Neural crest cell (in vitro differentiated cells): ENCODE results near the gene UPB1. TPM values are rescaled to one million over a fixed set of nuclear protein-coding genes. Genes with fewer than 3 reads are reported as not detected.

Source experiments
- DNase-seq: peaks from one replicate; pipeline ENCODE4 v3.0.0; 2021; ENCODE audit warnings: low read depth, mixed read lengths, low spot score
- H3K27ac Mint-ChIP-seq: one replicate; pipeline ENCODE4 v1.8.0; 2021; ENCODE audit warnings: mild to moderate bottlenecking, mixed read lengths; ENCODE audit not compliant: unreplicated experiment
- H3K27me3 Mint-ChIP-seq: 2 replicates; pipeline ENCODE4 v1.8.0; 2021; ENCODE audit warnings: low read depth, mild to moderate bottlenecking, mixed read lengths
- H3K36me3 Mint-ChIP-seq: 2 replicates; pipeline ENCODE4 v1.8.0; 2021; ENCODE audit warnings: low read depth, mild to moderate bottlenecking, mixed read lengths
- H3K4me1 Mint-ChIP-seq: 2 replicates; pipeline ENCODE4 v1.8.0; 2021; ENCODE audit warnings: mixed read lengths
- H3K4me3 Mint-ChIP-seq: one replicate; pipeline ENCODE4 v1.8.0; 2021; ENCODE audit warnings: mild to moderate bottlenecking, mixed read lengths
- H3K9me3 Mint-ChIP-seq: 2 replicates; pipeline ENCODE4 v1.8.0; 2021; ENCODE audit warnings: mixed read lengths
- CTCF ChIP-seq: fragments of 200-600 bp; sonication (generic); conservative IDR thresholded peaks from 2 replicates; pipeline ENCODE4 v1.5.0; 2021; ENCODE audit warnings: antibody characterized with exemption, mild to moderate bottlenecking
- total RNA-seq: library from RNA; stranded (reverse); gene quantifications from 2 replicates; pipeline ENCODE4 v1.2.1, GENCODE V29; 2021

Gene UPB1
- total RNA-seq, 1 donor from 2014 or later, result not detected

- H3K36me3 Mint-ChIP-seq, result no peaks in the 10 kb centered on the region
Observed at GRCh38 chr22:24467340-24467739, 27.8 kb upstream of the UPB1 start.

GRCh38 chr22:24471570-24471969 lies 23.6 kb upstream of the UPB1 start:
- Mint-ChIP-seq H3K4me1 (peaks cover 11% of the 10 kb centered on the region), H3K36me3 (no peaks in the 10 kb centered on the region), H3K9me3 (peaks cover 4% of the 10 kb centered on the region), H3K27me3 (no peaks in the 10 kb centered on the region), H3K4me3 (no peak overlapping the region), H3K27ac (no peak overlapping the region)
- DNase-seq, result no peak
- no peak for TF ChIP-seq CTCF

More at GRCh38 chr22:24467340-24467739, 27.8 kb upstream of the UPB1 start:
- H3K4me1 Mint-ChIP-seq, result peaks cover 16% of the 10 kb centered on the region
- no peak for TF ChIP-seq CTCF
- H3K27me3 Mint-ChIP-seq, result no peaks in the 10 kb centered on the region
- no peak overlapping the region for H3K4me3 Mint-ChIP-seq
- no peak overlapping the region for H3K27ac Mint-ChIP-seq
- DNase-seq, result no peak
- no peaks in the 10 kb centered on the region for H3K9me3 Mint-ChIP-seq

- Mint-ChIP-seq H3K4me1 (no peaks in the 10 kb centered on the region), H3K27me3 (no peaks in the 10 kb centered on the region), H3K27ac (no peak overlapping the region), H3K9me3 (peaks cover 7% of the 10 kb centered on the region), H3K4me3 (no peak overlapping the region), H3K36me3 (no peaks in the 10 kb centered on the region)
- no peak for TF ChIP-seq CTCF
- no peak for DNase-seq
Observed at GRCh38 chr22:24473284-24473683, 21.8 kb upstream of the UPB1 start.

GRCh38 chr22:24474221-24474620 lies 20.9 kb upstream of the UPB1 start:
- no peak for TF ChIP-seq CTCF
- peaks cover 7% of the 10 kb centered on the region for H3K9me3 Mint-ChIP-seq
- DNase-seq, result no peak
- H3K27me3 Mint-ChIP-seq, result no peaks in the 10 kb centered on the region
- H3K36me3 Mint-ChIP-seq, result no peaks in the 10 kb centered on the region
- H3K27ac Mint-ChIP-seq, result no peak overlapping the region
- no peaks in the 10 kb centered on the region for H3K4me1 Mint-ChIP-seq
- H3K4me3 Mint-ChIP-seq, result no peak overlapping the region

- DNase-seq, result no peak
- no peak for TF ChIP-seq CTCF
- H3K36me3 Mint-ChIP-seq, result no peaks in the 10 kb centered on the region
- H3K4me1 Mint-ChIP-seq, result no peaks in the 10 kb centered on the region
- no peaks in the 10 kb centered on the region for H3K27me3 Mint-ChIP-seq
- no peak overlapping the region for H3K4me3 Mint-ChIP-seq
- peaks cover 7% of the 10 kb centered on the region for H3K9me3 Mint-ChIP-seq
- H3K27ac Mint-ChIP-seq, result no peak overlapping the region
Observed at GRCh38 chr22:24474649-24475255, 20.4 kb upstream of the UPB1 start.

GRCh38 chr22:24481641-24482040 lies 13.5 kb upstream of the UPB1 start:
- no peak overlapping the region for H3K4me3 Mint-ChIP-seq
- no peak for DNase-seq
- H3K27ac Mint-ChIP-seq, result no peak overlapping the region
- no peaks in the 10 kb centered on the region for H3K36me3 Mint-ChIP-seq
- no peaks in the 10 kb centered on the region for H3K4me1 Mint-ChIP-seq
- H3K9me3 Mint-ChIP-seq, result peaks cover 3% of the 10 kb centered on the region
- peaks cover 9% of the 10 kb centered on the region for H3K27me3 Mint-ChIP-seq
- TF ChIP-seq CTCF, result no peak
